GM12874 (cell line): Measurements from ENCODE around the gene CNOT2.

Source experiments
- CTCF ChIP-seq: IDR thresholded peaks from 2 replicates; pipeline ENCODE4 v1.5.1; 2011; ENCODE audit warnings: low read depth, mild to moderate bottlenecking, control low read depth, low read length, moderate library complexity; ENCODE audit not compliant: insufficient read depth

CNOT2 gene

GRCh38 chr12:70242695-70243509, at the start of gene CNOT2:
Gene CNOT2 (plus strand): TSS chr12:70243433. CDS start chr12:70278227, 34,794 bp downstream.
- TF ChIP-seq CTCF = no peak

- no peak for TF ChIP-seq CTCF
These were observed 49.2 kb upstream of the CNOT2 start for GRCh38 chr12:70194076-70194475.

GRCh38 chr12:70196811-70197281, 46.4 kb upstream of the CNOT2 start:
- no peak for TF ChIP-seq CTCF

GRCh38 chr12:70197345-70197744, 45.9 kb upstream of the CNOT2 start:
- TF ChIP-seq CTCF = no peak

GRCh38 chr12:70213707-70214106, 29.5 kb upstream of the CNOT2 start:
- TF ChIP-seq CTCF = no peak

- no peak for TF ChIP-seq CTCF
These were observed 28.1 kb upstream of the CNOT2 start for GRCh38 chr12:70214972-70215617.

- no peak for TF ChIP-seq CTCF
These were observed 25.8 kb upstream of the CNOT2 start for GRCh38 chr12:70217416-70217815.
